PC-3 (cell line): Measurements from ENCODE around the gene GALNT10. TPM values are rescaled to one million over a fixed set of nuclear protein-coding genes. Genes with fewer than 3 reads are reported as not detected.

Experiments
- ATAC-seq: fragments of 200-7000 bp; cut with Tn5 transposase; 2 replicates; pipeline ENCODE4 v1.9.1; 2020; ENCODE audit warnings: mild to moderate bottlenecking, moderate library complexity
- BruUV-seq: library from RNA; stranded (reverse); fragments of 400-500 nt; replicated peaks from 2 replicates; lab custom pipeline; 2021; lab: Mats Ljungman, UMichigan
- CTCF ChIA-PET: fragments of 300-600 bp; sonication (Branson Sonifier 250); formaldehyde crosslinking; loops from one replicate; lab custom pipeline; 2022; ENCODE audit warnings: antibody characterized with exemption; lab: Charles Lee
- POLR2A ChIA-PET: fragments of 300-600 bp; sonication (Branson Sonifier 250); formaldehyde crosslinking; loops from one replicate; lab custom pipeline; 2022; ENCODE audit warnings: antibody characterized with exemption; ENCODE audit not compliant: unreplicated experiment; lab: Charles Lee
- DNase-seq: peaks from one replicate; pipeline ENCODE4 v3.0.0-alpha.2; 2015
- H2AFZ ChIP-seq: fragments of 300-600 bp; sonication (generic); 2 replicates; pipeline ENCODE4 v1.6.0; 2016; ENCODE audit warnings: antibody characterized with exemption, low read length
- H3F3A ChIP-seq: fragments of 300-600 bp; sonication (generic); one replicate; pipeline ENCODE4 v1.6.0; 2017; ENCODE audit warnings: antibody characterized with exemption, low read length, control low read depth, mild to moderate bottlenecking; ENCODE audit not compliant: unreplicated experiment
- H3K27ac ChIP-seq: fragments of 300-600 bp; sonication (generic); 2 replicates; pipeline ENCODE4 v1.5.1; 2016; ENCODE audit warnings: mild to moderate bottlenecking, low read length
- H3K27me3 ChIP-seq: fragments of 300-600 bp; sonication (generic); 2 replicates; pipeline ENCODE4 v1.6.1; 2016; ENCODE audit warnings: low read length, mixed read lengths
- H3K36me3 ChIP-seq: fragments of 300-600 bp; sonication (generic); 2 replicates; pipeline ENCODE4 v1.6.1; 2016; ENCODE audit warnings: low read depth, mixed run types, low read length, mixed read lengths
- H3K4me1 ChIP-seq: fragments of 300-600 bp; sonication (generic); 2 replicates; pipeline ENCODE4 v1.5.1; 2016; ENCODE audit warnings: low read length; ENCODE audit not compliant: insufficient read depth
- H3K4me2 ChIP-seq: fragments of 300-600 bp; sonication (generic); 2 replicates; pipeline ENCODE4 v1.6.0; 2016; ENCODE audit warnings: low read length
- H3K4me3 ChIP-seq: fragments of 300-600 bp; sonication (generic); 2 replicates; pipeline ENCODE4 v1.5.1; 2016; ENCODE audit warnings: mild to moderate bottlenecking, low read length, mixed read lengths
- H3K79me2 ChIP-seq: fragments of 300-600 bp; sonication (generic); 2 replicates; pipeline ENCODE4 v1.6.1; 2017; ENCODE audit warnings: low read length, mixed read lengths
- H3K9ac ChIP-seq: fragments of 300-600 bp; sonication (generic); 2 replicates; pipeline ENCODE4 v1.6.0; 2016; ENCODE audit warnings: mild to moderate bottlenecking, low read length
- H3K9me2 ChIP-seq: fragments of 300-600 bp; sonication (generic); replicated peaks from 2 replicates; pipeline ENCODE4 v1.6.1; 2016; ENCODE audit warnings: mixed run types, low read length, mixed read lengths
- H3K9me3 ChIP-seq: fragments of 300-600 bp; sonication (generic); 2 replicates; pipeline ENCODE4 v1.6.1; 2016; ENCODE audit warnings: low read length, mixed read lengths
- H4K20me1 ChIP-seq: fragments of 300-600 bp; sonication (generic); 2 replicates; pipeline ENCODE4 v1.6.1; 2016; ENCODE audit warnings: low read length, mixed read lengths
- CTCF ChIP-seq: fragments of 300-600 bp; sonication (generic); conservative IDR thresholded peaks from 2 replicates; pipeline ENCODE4 v1.5.1; 2017; ENCODE audit warnings: antibody characterized with exemption, low read depth, mild to moderate bottlenecking, low read length
- EZH2 ChIP-seq: fragments of 300-600 bp; sonication (generic); IDR thresholded peaks from one replicate; pipeline ENCODE4 v1.6.1; 2017; ENCODE audit warnings: antibody characterized with exemption, mild to moderate bottlenecking, low read length; ENCODE audit not compliant: unreplicated experiment
- EZH2phosphoT487 ChIP-seq: fragments of 300-600 bp; sonication (generic); IDR thresholded peaks from 2 replicates; pipeline ENCODE4 v1.6.1; 2018; ENCODE audit warnings: mild to moderate bottlenecking, antibody characterized with exemption, low read length, borderline replicate concordance
- intact Hi-C: fragments of 100-400 bp; cut with micrococcal nuclease; formaldehyde crosslinking; loops from 2 replicates; pipeline ENCODE4 v1.9.0; 2023
- total RNA-seq: library from RNA; depleted of rRNA; stranded (reverse); fragments of >200 nt; gene quantifications from 2 replicates; pipeline ENCODE4 v1.2.3, GENCODE V29; 2014

The GALNT10 gene
- total RNA-seq, 1 experiment from 2014 or later, result 46.2 TPM

DNA sequence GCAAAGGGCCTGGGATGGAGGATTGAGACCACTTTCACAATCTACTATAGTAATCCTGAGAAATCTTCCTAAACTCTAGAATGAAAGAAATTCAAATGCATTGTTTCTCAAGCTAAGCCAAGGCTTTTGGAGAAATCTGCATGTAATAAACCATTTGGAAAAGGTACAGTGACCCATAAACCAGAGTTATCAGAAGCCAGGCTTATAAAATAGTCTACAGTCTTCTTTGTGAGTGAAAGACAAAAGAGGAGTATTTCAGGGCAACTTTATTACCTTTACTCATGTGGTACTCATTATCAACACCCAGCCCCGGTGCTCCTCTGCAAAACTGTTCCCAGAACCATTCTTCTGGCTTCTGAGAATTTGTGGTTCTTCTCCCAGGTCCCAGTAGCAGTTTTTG is 87.0 kb downstream of the GALNT10 start:
- no peaks in the 10 kb centered on the region for H3F3A ChIP-seq
- H3K9me3 ChIP-seq, result no peaks in the 10 kb centered on the region
- no peak for DNase-seq
- BruUV-seq, result no TSS peak
- POLR2A ChIA-PET, result no interaction called here
- H3K79me2 ChIP-seq, result no peaks in the 10 kb centered on the region
- H3K36me3 ChIP-seq, result no peaks in the 10 kb centered on the region
- intact Hi-C loops, result no loop called here
- H3K4me2 ChIP-seq, result 0 out of 2 replicates have a peak overlapping the region, but pooled peaks have one; percentile 23
- H3K9ac ChIP-seq, result no peak overlapping the region
- H3K27ac ChIP-seq, result peak overlapping the region; percentile 47
- ATAC-seq, result peak; percentile 51
- no peak overlapping the region for H2AFZ ChIP-seq
- H4K20me1 ChIP-seq, result no peaks in the 10 kb centered on the region
- H3K4me1 ChIP-seq, result peaks cover 18% of the 10 kb centered on the region
- TF ChIP-seq EZH2 (no peak), EZH2phosphoT487 (no peak), CTCF (no peak)
- CTCF ChIA-PET, result no interaction called here
- no peaks in the 10 kb centered on the region for H3K27me3 ChIP-seq
- no peaks in the 10 kb centered on the region for H3K9me2 ChIP-seq
- H3K4me3 ChIP-seq, result no peak overlapping the region

DNA sequence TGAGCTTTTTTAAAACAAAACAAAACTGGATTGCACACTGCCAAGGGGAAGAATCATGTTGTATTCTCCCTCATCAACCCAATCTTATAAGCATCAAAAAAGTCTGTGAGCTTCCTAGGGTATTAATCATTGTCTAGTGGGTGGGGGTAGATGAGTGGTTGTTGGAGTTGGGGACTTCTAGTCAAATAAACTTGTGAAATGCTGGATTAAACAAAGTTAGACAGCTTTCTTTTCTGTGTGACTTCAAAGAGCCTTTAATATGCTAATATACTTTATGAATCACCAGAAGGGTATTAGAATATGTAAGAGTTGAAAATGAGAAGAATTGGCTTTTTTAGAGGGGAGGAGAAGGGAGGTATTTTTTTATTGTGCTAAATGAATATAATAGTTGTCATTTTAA is 87.7 kb downstream of the GALNT10 start:
- DNase-seq, result no peak
- no peaks in the 10 kb centered on the region for H3K9me3 ChIP-seq
- 0 out of 2 replicates have a peak overlapping the region, but pooled peaks have one; percentile 47 for H3K27ac ChIP-seq
- H4K20me1 ChIP-seq, result no peaks in the 10 kb centered on the region
- H3K27me3 ChIP-seq, result no peaks in the 10 kb centered on the region
- peak; percentile 8 for ATAC-seq
- POLR2A ChIA-PET, result no interaction called here
- peaks cover 18% of the 10 kb centered on the region for H3K4me1 ChIP-seq
- no TSS peak for BruUV-seq
- H3K4me3 ChIP-seq, result no peak overlapping the region
- no peak overlapping the region for H3K4me2 ChIP-seq
- no peak overlapping the region for H2AFZ ChIP-seq
- H3K79me2 ChIP-seq, result no peaks in the 10 kb centered on the region
- H3K9ac ChIP-seq, result no peak overlapping the region
- TF ChIP-seq EZH2 (no peak), CTCF (no peak), EZH2phosphoT487 (no peak)
- no peaks in the 10 kb centered on the region for H3K36me3 ChIP-seq
- intact Hi-C loops, result no loop called here
- no peaks in the 10 kb centered on the region for H3K9me2 ChIP-seq
- CTCF ChIA-PET, result interaction anchor here (0.7 kb wide), 1 partner anchor 9 kb away, joined by 3 read pairs; no protein-coding TSS in a partner anchor
- no peaks in the 10 kb centered on the region for H3F3A ChIP-seq

DNA sequence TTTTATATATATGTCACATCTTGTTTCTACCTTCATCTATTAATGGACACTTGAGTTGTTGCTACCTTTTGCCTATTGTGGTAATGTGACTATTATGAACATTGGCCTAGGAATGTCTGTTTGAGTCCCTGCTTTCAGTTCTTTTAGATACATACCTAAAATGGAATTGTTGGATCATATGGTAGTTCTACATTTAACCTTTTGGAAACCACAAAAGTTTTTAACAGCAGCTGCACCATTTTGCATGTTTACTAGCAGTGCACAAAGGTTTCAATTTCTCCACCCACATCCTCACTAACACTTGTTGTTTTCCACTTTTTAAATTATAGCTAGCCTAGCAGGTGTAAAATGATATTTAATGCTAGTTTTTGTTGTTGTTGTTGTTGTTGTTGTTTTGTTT is 88.4 kb downstream of the GALNT10 start:
- intact Hi-C loops, result no loop called here
- ATAC-seq (no peak), DNase-seq (no peak)
- H3K27me3 ChIP-seq, result no peaks in the 10 kb centered on the region
- no peaks in the 10 kb centered on the region for H4K20me1 ChIP-seq
- TF ChIP-seq CTCF (no peak), EZH2 (no peak), EZH2phosphoT487 (no peak)
- H3K9me2 ChIP-seq, result no peaks in the 10 kb centered on the region
- no peaks in the 10 kb centered on the region for H3K36me3 ChIP-seq
- H3K9ac ChIP-seq, result no peak overlapping the region
- ChIA-PET CTCF (no interaction called here), POLR2A (no interaction called here)
- no peaks in the 10 kb centered on the region for H3K79me2 ChIP-seq
- H3K4me3 ChIP-seq, result no peak overlapping the region
- H3K9me3 ChIP-seq, result no peaks in the 10 kb centered on the region
- BruUV-seq, result no TSS peak
- H2AFZ ChIP-seq, result no peak overlapping the region
- no peak overlapping the region for H3K27ac ChIP-seq
- H3F3A ChIP-seq, result no peaks in the 10 kb centered on the region
- H3K4me1 ChIP-seq, result peaks cover 18% of the 10 kb centered on the region
- no peak overlapping the region for H3K4me2 ChIP-seq
